K562 (cell line): ENCODE results near the gene MRPL54. TPM values are rescaled to one million over a fixed set of nuclear protein-coding genes. Genes with fewer than 3 reads are reported as not detected.

Source experiments
- BCL6 ChIP-seq: fragments of 250-450 bp; sonication (Bioruptor Pico); IDR thresholded peaks from 2 replicates; pipeline ENCODE4 v1.4.0; 2020
- CEBPG ChIP-seq, 3 experiments: fragments of 200-800 bp in 1 of 3; sonication (Bioruptor generic) in 1 of 3; sonication (generic) in 1 of 3; formaldehyde crosslinking in 1 of 3; IDR thresholded peaks in 2 of 3; conservative IDR thresholded peaks in 1 of 3; 2 replicates each; pipeline versions ENCODE4 v1.6.1 to v1.8.0; 2016 to 2022; ENCODE audit warnings: missing compliant biosample characterization in 2 of 3, missing genetic modification characterization in 2 of 3, mild to moderate bottlenecking in 1 of 3, missing genetic modification reagents in 1 of 3
- CXXC5 ChIP-seq: fragments of 250-450 bp; sonication (Bioruptor Pico); IDR thresholded peaks from 2 replicates; pipeline ENCODE4 v1.8.0; 2022; ENCODE audit warnings: inconsistent platforms, mild to moderate bottlenecking, moderate library complexity
- GMEB1 ChIP-seq: fragments of 250-450 bp; sonication (Bioruptor Pico); IDR thresholded peaks from 2 replicates; pipeline ENCODE4 v1.4.0; 2020; ENCODE audit warnings: mild to moderate bottlenecking
- HCFC1 ChIP-seq: IDR thresholded peaks from 2 replicates; pipeline ENCODE4 v1.6.1; 2012; ENCODE audit warnings: low read depth, low read length, improper control_type of control experiment
- HNRNPL ChIP-seq: fragments of 200-400 bp; formaldehyde crosslinking; IDR thresholded peaks from 2 replicates; pipeline ENCODE4 v1.6.1; 2017; ENCODE audit warnings: low read depth, mild to moderate bottlenecking, low read length
- L3MBTL2 ChIP-seq: fragments of 450-650 bp; IDR thresholded peaks from 2 replicates; pipeline ENCODE4 v1.6.1; 2016; ENCODE audit warnings: mild to moderate bottlenecking, moderate library complexity
- MTA3 ChIP-seq: fragments of 450-650 bp; formaldehyde crosslinking; IDR thresholded peaks from 2 replicates; pipeline ENCODE4 v1.6.1; 2017; ENCODE audit warnings: mild to moderate bottlenecking, borderline replicate concordance
- NCOA1 ChIP-seq: fragments of 450-650 bp; IDR thresholded peaks from 2 replicates; pipeline ENCODE4 v1.6.1; 2016; ENCODE audit warnings: low read depth
- NCOA4 ChIP-seq: fragments of 450-650 bp; IDR thresholded peaks from 2 replicates; pipeline ENCODE4 v1.6.1; 2018; ENCODE audit warnings: mild to moderate bottlenecking; ENCODE audit not compliant: partially characterized antibody
- PHF20 ChIP-seq: fragments of 450-650 bp; IDR thresholded peaks from 2 replicates; pipeline ENCODE4 v1.6.1; 2018; ENCODE audit not compliant: partially characterized antibody
- PTTG1 ChIP-seq: fragments of 450-650 bp; IDR thresholded peaks from 2 replicates; pipeline ENCODE4 v1.6.1; 2016; ENCODE audit warnings: low read depth, mild to moderate bottlenecking, missing genetic modification characterization, missing compliant biosample characterization
- RCOR1 ChIP-seq, 2 experiments: IDR thresholded peaks; 2 replicates each; pipeline ENCODE4 v1.6.1; 2012; ENCODE audit warnings: low read depth in 2 of 2, low read length in 2 of 2, borderline replicate concordance in 1 of 2, improper control_type of control experiment in 1 of 2
- SIN3B ChIP-seq: fragments of 450-650 bp; IDR thresholded peaks from 2 replicates; pipeline ENCODE4 v1.6.1; 2017; ENCODE audit warnings: low read depth, mild to moderate bottlenecking, moderate library complexity
- SMAD1 ChIP-seq: fragments of 150-350 bp; IDR thresholded peaks from 2 replicates; pipeline ENCODE4 v1.6.1; 2014; ENCODE audit warnings: low read length, low read depth; ENCODE audit not compliant: partially characterized antibody
- ZNF143 ChIP-seq: sonication (generic); formaldehyde crosslinking; IDR thresholded peaks from 2 replicates; pipeline ENCODE4 v1.9.0; 2022; ENCODE audit warnings: mild to moderate bottlenecking, missing genetic modification reagents
- ZNF23 ChIP-seq: fragments of 250-450 bp; sonication (Bioruptor Pico); IDR thresholded peaks from 2 replicates; pipeline ENCODE4 v1.4.0; 2020; ENCODE audit warnings: mild to moderate bottlenecking
- ZNF239 ChIP-seq: fragments of 250-450 bp; sonication (Bioruptor Pico); IDR thresholded peaks from 2 replicates; pipeline ENCODE4 v1.4.0; 2020; ENCODE audit warnings: mild to moderate bottlenecking
- polyA plus RNA-seq, 8 experiments: library from polyadenylated mRNA; depleted of rRNA in 4 of 8; stranded (reverse) in 5 of 8; unstranded in 3 of 8; fragments of >200 nt; fragmentation: Nextera tagmentation in 2 of 8; fragmentation: Illumina TruSeq in 1 of 8; extraction: Ambion mirVana in 2 of 8; extraction: Trizol in 1 of 8; gene quantifications; 2 replicates each; pipeline versions ENCODE4 v1.2.1 to v1.2.3, GENCODE V29; 2011 to 2014; ENCODE audit warnings: inconsistent platforms in 1 of 8, missing spikeins in 1 of 8
- total RNA-seq, 7 experiments: library from RNA; depleted of rRNA in 6 of 7; stranded (reverse); fragments of >200 nt in 6 of 7; fragmentation: Illumina TruSeq in 2 of 7; extraction: Trizol in 2 of 7; gene quantifications; 2 replicates each; pipeline versions ENCODE4 v1.2.1 to v1.2.3, GENCODE V29; 2011 to 2021; ENCODE audit warnings: low replicate concordance in 1 of 7
- TF ChIP-seq, protein P1 (sequence below): sonication (generic); formaldehyde crosslinking; IDR thresholded peaks from 2 replicates; pipeline ENCODE4 v1.8.1; 2023; ENCODE audit warnings: mild to moderate bottlenecking, missing genetic modification reagents, moderate library complexity
- TF ChIP-seq, protein P2 (sequence below): fragments of 450-650 bp; IDR thresholded peaks from 2 replicates; pipeline ENCODE4 v1.6.1; 2016; ENCODE audit warnings: missing biosample characterization, missing genetic modification characterization
- TF ChIP-seq, protein P3 (sequence below): fragments of 450-650 bp; formaldehyde crosslinking; IDR thresholded peaks from 2 replicates; pipeline ENCODE4 v1.4.0; 2022; ENCODE audit warnings: missing genetic modification characterization

Gene MRPL54
- total and polyA plus RNA-seq, 9 of the 15 experiments (the other 6 are each of a cell fraction or from before 2014, with no cell fraction given), result 3.5 to 120 (median 56.9) TPM

- TF ChIP-seq L3MBTL2 (peak; percentile 54), PHF20 (peak; percentile 33), ZNF143 (CRISPR knock-in tag) (peak; percentile 88), NCOA1 (peak; percentile 74; the same call in 1 of the 2 replicates), HCFC1 (peak; percentile 95), SIN3B (peak; percentile 64; the same call in 1 of the 2 replicates), RCOR1 (IDR thresholded peaks at IDR 0.05; ENCODE audit: borderline replicate concordance in 1 of 2, low read depth in 2 of 2, low read length in 2 of 2) (peak in 1 of 2 experiments; percentile 28; a peak in 1 of 4 replicates), CXXC5 (CRISPR knock-in tag) (peak; percentile 80), HNRNPL (no peak), ZNF23 (0 out of 2 replicates have a peak, but pooled peaks have one; percentile 26), ZNF239 (peak; percentile 23; the same call in 1 of the 2 replicates), SMAD1 (peak; percentile 76), MTA3 (peak; percentile 77; the same call in 1 of the 2 replicates), CEBPG (CRISPR knock-in tag; IDR thresholded peaks at IDR 0.05) (peak; percentile 89), CEBPG (tag; conservative IDR thresholded peaks at IDR 0.05 in 1 of 2, IDR thresholded peaks at IDR 0.05 in 1 of 2) (peak; percentile 67 to 81), GMEB1 (CRISPR knock-in tag) (peak; percentile 88), PTTG1 (tag) (no peak), BCL6 (CRISPR knock-in tag) (0 out of 2 replicates have a peak, but pooled peaks have one; percentile 25), NCOA4 (no peak)
- TF ChIP-seq, protein P1, sequence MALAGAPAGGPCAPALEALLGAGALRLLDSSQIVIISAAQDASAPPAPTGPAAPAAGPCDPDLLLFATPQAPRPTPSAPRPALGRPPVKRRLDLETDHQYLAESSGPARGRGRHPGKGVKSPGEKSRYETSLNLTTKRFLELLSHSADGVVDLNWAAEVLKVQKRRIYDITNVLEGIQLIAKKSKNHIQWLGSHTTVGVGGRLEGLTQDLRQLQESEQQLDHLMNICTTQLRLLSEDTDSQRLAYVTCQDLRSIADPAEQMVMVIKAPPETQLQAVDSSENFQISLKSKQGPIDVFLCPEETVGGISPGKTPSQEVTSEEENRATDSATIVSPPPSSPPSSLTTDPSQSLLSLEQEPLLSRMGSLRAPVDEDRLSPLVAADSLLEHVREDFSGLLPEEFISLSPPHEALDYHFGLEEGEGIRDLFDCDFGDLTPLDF (CRISPR knock-in tag), result 0 out of 2 replicates have a peak, but pooled peaks have one; percentile 6
- TF ChIP-seq, protein P2, sequence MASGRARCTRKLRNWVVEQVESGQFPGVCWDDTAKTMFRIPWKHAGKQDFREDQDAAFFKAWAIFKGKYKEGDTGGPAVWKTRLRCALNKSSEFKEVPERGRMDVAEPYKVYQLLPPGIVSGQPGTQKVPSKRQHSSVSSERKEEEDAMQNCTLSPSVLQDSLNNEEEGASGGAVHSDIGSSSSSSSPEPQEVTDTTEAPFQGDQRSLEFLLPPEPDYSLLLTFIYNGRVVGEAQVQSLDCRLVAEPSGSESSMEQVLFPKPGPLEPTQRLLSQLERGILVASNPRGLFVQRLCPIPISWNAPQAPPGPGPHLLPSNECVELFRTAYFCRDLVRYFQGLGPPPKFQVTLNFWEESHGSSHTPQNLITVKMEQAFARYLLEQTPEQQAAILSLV (tag), result no peak
- TF ChIP-seq, protein P3, sequence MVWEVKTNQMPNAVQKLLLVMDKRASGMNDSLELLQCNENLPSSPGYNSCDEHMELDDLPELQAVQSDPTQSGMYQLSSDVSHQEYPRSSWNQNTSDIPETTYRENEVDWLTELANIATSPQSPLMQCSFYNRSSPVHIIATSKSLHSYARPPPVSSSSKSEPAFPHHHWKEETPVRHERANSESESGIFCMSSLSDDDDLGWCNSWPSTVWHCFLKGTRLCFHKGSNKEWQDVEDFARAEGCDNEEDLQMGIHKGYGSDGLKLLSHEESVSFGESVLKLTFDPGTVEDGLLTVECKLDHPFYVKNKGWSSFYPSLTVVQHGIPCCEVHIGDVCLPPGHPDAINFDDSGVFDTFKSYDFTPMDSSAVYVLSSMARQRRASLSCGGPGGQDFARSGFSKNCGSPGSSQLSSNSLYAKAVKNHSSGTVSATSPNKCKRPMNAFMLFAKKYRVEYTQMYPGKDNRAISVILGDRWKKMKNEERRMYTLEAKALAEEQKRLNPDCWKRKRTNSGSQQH (CRISPR knock-in tag), result 0 out of 2 replicates have a peak, but pooled peaks have one; percentile 10
Observed at GRCh38 chr19:3762501-3763459, at the start of gene MRPL54 (continued).
